Renal pelvis (tissue), 4 donors: ENCODE measurements around the gene TKFC. TPM values are rescaled to one million over a fixed set of nuclear protein-coding genes. Genes with fewer than 3 reads are reported as not detected.
A peak's percentile ranks its signal among the peaks of the same experiment; 100 is the strongest.

Experiments used
- DNase-seq: peaks from one replicate; pipeline ENCODE4 v3.0.0-alpha.2; 2013
- polyA plus RNA-seq, 3 donors: library from polyadenylated mRNA; unstranded; fragments of 120-200 nt; gene quantifications; one replicate each; pipeline ENCODE4 v1.2.1, GENCODE V29; 2013; ENCODE audit not compliant: insufficient read length in 3 of 3

The TKFC gene
- polyA plus RNA-seq, 3 donors = 63.4 to 78.1 (median 65.2) TPM

DNA sequence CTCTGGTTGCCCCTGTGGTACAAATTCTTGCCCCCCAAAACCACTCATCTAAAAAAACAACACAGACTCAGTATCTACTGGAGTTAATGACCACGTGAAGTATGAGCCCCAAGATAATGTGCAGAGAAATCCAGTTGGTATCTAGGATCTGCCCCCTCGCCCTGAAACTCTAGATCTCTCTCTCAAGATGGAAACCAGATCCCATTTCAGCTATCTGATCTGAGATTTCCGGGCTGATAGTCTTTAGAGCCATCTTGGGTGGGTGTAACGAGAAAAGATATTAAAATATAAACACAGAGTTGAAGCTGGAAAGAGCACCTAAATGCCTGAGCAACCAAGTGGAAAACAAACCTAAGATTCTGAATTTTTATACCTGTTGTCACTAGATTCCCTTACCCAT, 23.9 kb upstream of the TKFC start:
- DNase-seq = no peak

- no peak for DNase-seq
Measured at GRCh38 chr11:61309739-61310138, 23.3 kb upstream of the TKFC start.

GRCh38 chr11:61310749-61311148, 22.3 kb upstream of the TKFC start:
- DNase-seq = no peak

- DNase-seq = no peak
Measured at GRCh38 chr11:61315260-61315659, 17.8 kb upstream of the TKFC start.

DNA sequence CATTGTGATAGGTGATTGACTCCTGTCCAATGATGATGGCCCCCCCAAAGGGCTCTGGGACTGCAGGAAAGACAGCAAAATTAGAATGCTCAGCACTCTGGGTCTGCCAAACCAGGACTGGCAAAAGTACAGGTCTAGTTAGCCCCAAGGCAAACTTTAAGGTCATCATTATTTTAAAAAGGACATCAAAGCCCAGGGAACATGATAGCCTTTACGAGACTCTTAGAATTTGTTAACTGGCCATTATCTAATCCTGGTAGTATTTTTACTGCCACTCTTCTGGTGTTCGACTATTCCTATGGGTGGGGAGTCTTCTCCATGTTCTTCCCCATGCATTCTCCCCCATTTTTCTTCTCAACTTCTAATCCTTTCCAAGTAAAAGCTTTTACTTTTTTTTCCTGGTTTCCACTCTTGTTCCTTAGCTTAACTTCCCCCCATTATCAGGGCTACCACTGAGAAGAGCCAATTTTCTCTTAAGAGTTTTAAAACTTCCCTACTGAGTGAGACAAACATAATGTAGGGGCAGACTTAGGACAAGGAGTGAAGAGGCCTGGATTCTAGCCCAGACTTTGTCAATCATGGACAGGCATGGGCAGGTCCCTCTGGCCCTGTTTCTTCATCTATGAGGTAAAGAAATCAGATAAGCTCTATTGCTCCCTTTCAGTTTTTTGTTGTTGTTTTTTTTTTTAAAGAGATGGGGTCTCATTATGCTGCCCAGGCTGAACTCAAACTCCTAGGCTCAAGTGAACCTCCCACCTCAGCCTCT, 7.2 kb upstream of the TKFC start:
- no peak for DNase-seq

- no peak for DNase-seq
Measured at GRCh38 chr11:61327669-61328071, 5.4 kb upstream of the TKFC start.

DNA sequence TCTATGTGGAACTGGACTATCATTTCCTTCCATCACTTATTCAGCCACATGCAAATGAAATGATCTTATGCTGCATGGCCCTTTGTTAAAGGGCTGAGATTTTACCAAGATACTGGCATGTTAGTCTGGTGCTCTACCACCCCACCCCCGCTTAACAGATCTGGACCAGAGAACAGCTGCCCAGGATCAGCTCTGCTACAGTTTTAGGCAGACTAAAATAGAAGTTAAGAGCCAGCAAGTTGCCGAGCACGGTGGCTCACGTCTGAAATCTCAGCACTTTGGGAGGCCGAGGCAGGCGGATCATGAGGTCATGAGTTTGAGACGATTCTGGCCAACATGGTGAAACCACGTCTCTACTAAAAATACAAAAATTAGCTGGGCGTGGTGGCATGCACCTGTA, 4.7 kb upstream of the TKFC start:
- no peak for DNase-seq

DNA sequence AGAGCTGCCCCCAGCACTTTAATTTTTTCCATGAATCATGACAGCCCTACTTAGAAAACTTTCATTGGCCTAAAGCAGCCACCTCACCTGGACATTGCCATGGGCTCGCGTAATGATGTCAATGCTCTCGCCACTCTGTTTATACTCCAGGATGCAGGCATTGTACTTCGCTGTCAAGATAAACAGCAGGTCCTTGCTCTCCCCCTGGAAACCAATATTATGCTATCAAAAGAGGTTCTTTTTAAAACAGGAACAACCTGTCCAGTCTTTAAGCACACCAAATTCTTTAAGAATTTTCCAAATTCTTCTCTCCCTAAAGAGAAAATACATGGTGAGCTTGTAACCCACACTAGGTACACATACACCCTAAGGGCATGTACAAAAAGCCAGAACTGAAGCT, 3.2 kb upstream of the TKFC start:
- no peak for DNase-seq

- no peak for DNase-seq
Measured at GRCh38 chr11:61331651-61332050, 1.4 kb upstream of the TKFC start.

GRCh38 chr11:61332281-61332796, 689 bp upstream of the TKFC start:
- no peak for DNase-seq

GRCh38 chr11:61333550-61334433, 764 bp downstream of the TKFC start:
- no peak for DNase-seq

- DNase-seq = no peak
Measured at GRCh38 chr11:61334434-61335354, 1.7 kb downstream of the TKFC start.

GRCh38 chr11:61335355-61335710, 2.3 kb downstream of the TKFC start:
- DNase-seq = no peak

DNA sequence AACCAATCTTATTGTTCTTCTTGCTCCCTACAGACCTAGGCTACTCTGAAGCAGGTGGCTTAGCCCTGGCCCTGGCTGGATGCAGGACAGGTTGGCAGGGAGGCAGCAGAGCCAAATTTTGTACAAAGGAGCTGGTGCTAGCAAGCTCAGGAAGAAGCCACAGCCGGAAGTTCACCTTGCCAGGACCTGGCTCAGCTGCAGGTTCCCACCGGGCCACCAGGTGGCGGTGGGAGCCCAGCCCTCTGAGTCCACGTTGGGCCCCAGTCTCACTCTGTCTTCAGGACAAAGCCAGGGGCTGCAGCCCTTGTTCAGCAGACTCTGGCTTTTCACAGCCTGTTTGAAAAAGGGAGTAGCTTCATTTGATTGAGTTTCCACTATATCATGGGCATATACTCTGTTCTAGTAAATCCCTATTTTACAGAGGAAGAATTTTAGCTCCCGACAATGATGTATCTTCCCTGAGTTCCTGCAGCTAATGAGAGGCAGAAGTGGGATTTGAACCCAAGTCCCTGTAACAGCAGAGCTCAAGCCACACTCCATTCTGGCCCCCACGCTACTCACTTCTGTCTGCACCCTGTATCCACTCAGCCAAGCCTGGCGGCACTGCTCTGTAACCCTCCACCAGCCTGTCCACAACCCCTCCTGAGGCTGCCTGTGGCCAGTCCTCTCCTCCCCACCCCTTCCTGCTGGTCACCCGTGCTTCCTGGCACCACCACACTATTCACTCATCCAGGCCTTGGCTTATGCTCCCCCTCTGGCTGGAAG, 3.3 kb downstream of the TKFC start:
- peak; percentile 75 for DNase-seq

GRCh38 chr11:61337706-61338470, 4.9 kb downstream of the TKFC start:
- DNase-seq = no peak

- no peak for DNase-seq
Measured at GRCh38 chr11:61338783-61339489, 5.9 kb downstream of the TKFC start.

GRCh38 chr11:61339490-61339878, 6.5 kb downstream of the TKFC start:
- no peak for DNase-seq

DNA sequence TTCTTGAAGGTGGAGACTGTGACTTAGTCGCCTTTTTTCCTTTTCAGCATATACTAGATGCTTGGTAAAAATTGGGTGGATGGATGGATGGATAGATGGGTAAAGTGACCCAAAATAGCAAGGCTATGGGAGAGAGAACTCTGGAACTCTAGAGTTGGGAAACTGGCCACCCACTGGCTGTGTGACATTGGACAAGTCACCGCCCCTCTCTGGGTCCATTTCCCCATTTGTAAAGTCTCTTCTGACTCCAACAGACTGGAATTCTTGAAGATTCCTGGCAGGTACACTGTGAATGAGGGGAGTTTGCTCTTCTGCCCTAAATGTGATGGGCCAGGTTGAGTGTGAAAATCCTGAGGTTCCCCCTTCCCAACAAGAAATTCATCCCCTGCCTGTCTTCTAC, 8.0 kb downstream of the TKFC start:
- no peak for DNase-seq

- no peak for DNase-seq
Measured at GRCh38 chr11:61341706-61342105, 8.7 kb downstream of the TKFC start.
